GM10847 (cell line): Measurements from ENCODE around the gene EEIG2.

Source experiments
- POLR2A ChIP-seq: IDR thresholded peaks from 2 replicates; pipeline ENCODE4 v1.6.1; 2011; ENCODE audit not compliant: insufficient read length; ENCODE audit errors: extremely low read depth

The EEIG2 gene

GRCh38 chr1:108559215-108560186, at the start of gene EEIG2:
EEIG2 (plus strand) TSS chr1:108560100; CDS start chr1:108560429, 329 bp downstream.
- TF ChIP-seq POLR2A = peak; percentile 32

GRCh38 chr1:108511764-108512163, 48.1 kb upstream of the EEIG2 start:
- TF ChIP-seq POLR2A = no peak

- no peak for TF ChIP-seq POLR2A
Observed at GRCh38 chr1:108512239-108513043, 47.5 kb upstream of the EEIG2 start.

GRCh38 chr1:108513044-108513415, 46.9 kb upstream of the EEIG2 start:
- TF ChIP-seq POLR2A = no peak

GRCh38 chr1:108521990-108522393, 37.9 kb upstream of the EEIG2 start:
- TF ChIP-seq POLR2A = no peak

- TF ChIP-seq POLR2A = no peak
Observed at GRCh38 chr1:108523829-108524228, 36.1 kb upstream of the EEIG2 start.

- TF ChIP-seq POLR2A = no peak
Observed at GRCh38 chr1:108524676-108525075, 35.2 kb upstream of the EEIG2 start.

GRCh38 chr1:108527135-108527534, 32.8 kb upstream of the EEIG2 start:
- TF ChIP-seq POLR2A = no peak

GRCh38 chr1:108527837-108528236, 32.1 kb upstream of the EEIG2 start:
- TF ChIP-seq POLR2A = no peak

GRCh38 chr1:108531444-108531843, 28.5 kb upstream of the EEIG2 start:
- no peak for TF ChIP-seq POLR2A

- TF ChIP-seq POLR2A = no peak
Observed at GRCh38 chr1:108532730-108533129, 27.2 kb upstream of the EEIG2 start.

GRCh38 chr1:108533351-108534083, 26.4 kb upstream of the EEIG2 start:
- TF ChIP-seq POLR2A = no peak

GRCh38 chr1:108534759-108535158, 25.1 kb upstream of the EEIG2 start:
- no peak for TF ChIP-seq POLR2A

GRCh38 chr1:108537976-108538375, 21.9 kb upstream of the EEIG2 start:
- TF ChIP-seq POLR2A = no peak

- TF ChIP-seq POLR2A = no peak
Observed at GRCh38 chr1:108540977-108541376, 18.9 kb upstream of the EEIG2 start.
